HepG2 (cell line): ENCODE data around the gene KRT2. TPM values are rescaled to one million over a fixed set of nuclear protein-coding genes. Genes with fewer than 3 reads are reported as not detected.

Experiments
- ATAC-seq: fragments of 200-7000 bp; cut with Tn5 transposase; 3 replicates; pipeline ENCODE4 v1.9.1; 2020; ENCODE audit warnings: mild to moderate bottlenecking, moderate library complexity
- BruUV-seq: library from RNA; stranded (reverse); fragments of 400-500 nt; replicated peaks from 2 replicates; lab custom pipeline; 2021; lab: Mats Ljungman, UMichigan
- CTCF ChIA-PET: fragments of 300-600 bp; formaldehyde crosslinking; extraction: SDS; loops from one replicate; lab custom pipeline; 2021; ENCODE audit warnings: low total read pairs, inconsistent platforms, low intra/inter-chr PET ratio; lab: Yijun Ruan, JAX
- POLR2A ChIA-PET: fragments of 350-600 bp; sonication (Branson Sonifier 250); formaldehyde crosslinking; loops from one replicate; lab custom pipeline; 2020; ENCODE audit warnings: antibody characterized with exemption, inconsistent platforms; lab: Yijun Ruan, JAX
- DNase-seq: peaks from one replicate; pipeline ENCODE4 v3.0.0-alpha.2; 2015; ENCODE audit warnings: low spot score
- FAIRE-seq: peaks from 3 replicates; lab custom pipeline; 2011; peaks lifted over from hg19 to GRCh38; lab: Jason Lieb, UNC
- H2AFZ ChIP-seq: one replicate; pipeline ENCODE4 v1.6.1; 2011; ENCODE audit warnings: low read length, inconsistent platforms
- H3K27ac ChIP-seq: fragments of 300-600 bp; 3 replicates; pipeline ENCODE4 v1.8.0; 2011; ENCODE audit warnings: mixed run types, mild to moderate bottlenecking, mixed read lengths, low read length, inconsistent platforms; ENCODE audit not compliant: insufficient read depth; ENCODE audit errors: extremely low read length
- H3K27me3 ChIP-seq, 2 experiments: fragments of 200-600 bp in 1 of 2; 2 replicates in 1 of 2; 3 replicates in 1 of 2; pipeline versions ENCODE4 v1.6.0 to v1.8.0; 2011; ENCODE audit warnings: low read length in 2 of 2, mild to moderate bottlenecking in 2 of 2, moderate library complexity in 2 of 2, inconsistent platforms in 1 of 2; ENCODE audit not compliant: insufficient read depth in 2 of 2, control insufficient read depth in 1 of 2
- H3K36me3 ChIP-seq, 2 experiments: fragments of 200-600 bp in 1 of 2; replicated peaks in 1 of 2; 2 replicates in 1 of 2; 3 replicates in 1 of 2; pipeline versions ENCODE4 v1.5.1 to v1.8.0; 2011; ENCODE audit warnings: low read length in 2 of 2, inconsistent platforms in 1 of 2; ENCODE audit not compliant: insufficient read depth in 2 of 2, control insufficient read depth in 1 of 2
- H3K4me1 ChIP-seq: 2 replicates; pipeline ENCODE4 v1.5.1; 2012; ENCODE audit warnings: low read length, inconsistent platforms; ENCODE audit not compliant: insufficient read depth
- H3K4me2 ChIP-seq: 2 replicates; pipeline ENCODE4 v1.6.0; 2011; ENCODE audit warnings: low read depth, low read length, inconsistent platforms
- H3K4me3 ChIP-seq, 3 experiments: fragments of 200-600 bp in 1 of 3; sonication (generic), shearing (Covaris generic) in 1 of 3; replicated peaks in 1 of 3; 2 replicates each; pipeline ENCODE4 v1.5.1; 2011 to 2016; ENCODE audit warnings: low read length in 3 of 3, inconsistent platforms in 2 of 3, low read depth in 2 of 3, mild to moderate bottlenecking in 2 of 3, control low read depth in 1 of 3, mixed read lengths in 1 of 3; ENCODE audit not compliant: insufficient read depth in 1 of 3
- H3K79me2 ChIP-seq: one replicate; pipeline ENCODE4 v1.6.1; 2011; ENCODE audit warnings: low read length, inconsistent platforms; ENCODE audit not compliant: insufficient read depth
- H3K9ac ChIP-seq: 2 replicates; pipeline ENCODE4 v1.6.0; 2011; ENCODE audit warnings: mild to moderate bottlenecking, low read depth, low read length, inconsistent platforms; ENCODE audit not compliant: insufficient read depth
- H3K9me3 ChIP-seq: 2 replicates; pipeline ENCODE4 v1.5.1; 2012; ENCODE audit warnings: mild to moderate bottlenecking, low read length
- H4K20me1 ChIP-seq: 2 replicates; pipeline ENCODE4 v1.6.0; 2011; ENCODE audit warnings: inconsistent platforms, mild to moderate bottlenecking, low read length, moderate library complexity; ENCODE audit not compliant: insufficient read depth
- DR1 ChIP-seq: sonication (generic); formaldehyde crosslinking; IDR thresholded peaks from 2 replicates; pipeline ENCODE4 v1.8.0; 2021; ENCODE audit warnings: mild to moderate bottlenecking, missing genetic modification reagents, inconsistent platforms
- ELF4 ChIP-seq: sonication (generic); formaldehyde crosslinking; IDR thresholded peaks from 2 replicates; pipeline ENCODE4 v1.5.0; 2020; ENCODE audit warnings: missing genetic modification reagents, mild to moderate bottlenecking, moderate library complexity, borderline replicate concordance
- HNF4G ChIP-seq, 2 experiments: sonication (generic) in 1 of 2; formaldehyde crosslinking in 1 of 2; IDR thresholded peaks; 2 replicates each; pipeline versions ENCODE4 v1.4.0 to v1.6.1; 2011 to 2020; ENCODE audit warnings: borderline replicate concordance in 2 of 2, low read depth in 2 of 2, mild to moderate bottlenecking in 2 of 2, low read length in 1 of 2, missing genetic modification reagents in 1 of 2, moderate library complexity in 1 of 2
- HNRNPL ChIP-seq: fragments of 200-400 bp; formaldehyde crosslinking; IDR thresholded peaks from 2 replicates; pipeline ENCODE4 v1.6.1; 2017; ENCODE audit warnings: mild to moderate bottlenecking, low read depth, low read length
- JUN ChIP-seq: sonication (generic); formaldehyde crosslinking; IDR thresholded peaks from 2 replicates; pipeline ENCODE4 v1.4.0; 2020; ENCODE audit warnings: mild to moderate bottlenecking, missing genetic modification reagents
- KDM5B ChIP-seq: sonication (generic); formaldehyde crosslinking; IDR thresholded peaks from 2 replicates; pipeline ENCODE4 v1.4.0; 2020; ENCODE audit warnings: missing genetic modification reagents, mild to moderate bottlenecking, borderline replicate concordance
- MEF2D ChIP-seq: sonication (generic); formaldehyde crosslinking; IDR thresholded peaks from 2 replicates; pipeline ENCODE4 v1.5.1; 2020; ENCODE audit warnings: mild to moderate bottlenecking, missing genetic modification reagents
- NCOA5 ChIP-seq: sonication (generic); formaldehyde crosslinking; IDR thresholded peaks from 2 replicates; pipeline ENCODE4 v1.4.0; 2020; ENCODE audit warnings: missing genetic modification reagents
- PITX1 ChIP-seq: sonication (generic); formaldehyde crosslinking; IDR thresholded peaks from 2 replicates; pipeline ENCODE4 v1.5.1; 2020; ENCODE audit warnings: mild to moderate bottlenecking, missing genetic modification reagents
- TEAD3 ChIP-seq: optimal IDR thresholded peaks from 2 replicates; pipeline ENCODE3; 2016; ENCODE audit warnings: borderline replicate concordance
- ZNF207 ChIP-seq: fragments of 450-650 bp; IDR thresholded peaks from 2 replicates; pipeline ENCODE4 v1.6.1; 2016; ENCODE audit warnings: antibody characterized with exemption, borderline replicate concordance
- ZNF33A ChIP-seq: sonication (generic); formaldehyde crosslinking; IDR thresholded peaks from 2 replicates; pipeline ENCODE4 v1.5.1; 2020; ENCODE audit warnings: missing genetic modification reagents, mild to moderate bottlenecking, moderate library complexity, borderline replicate concordance
- ZNF777 ChIP-seq: sonication (generic); formaldehyde crosslinking; IDR thresholded peaks from 2 replicates; pipeline ENCODE4 v1.4.0; 2020; ENCODE audit warnings: missing genetic modification reagents
- ZXDC ChIP-seq: sonication (generic); formaldehyde crosslinking; IDR thresholded peaks from 2 replicates; pipeline ENCODE4 v1.5.0; 2020; ENCODE audit warnings: mild to moderate bottlenecking, missing genetic modification reagents
- WGBS: methylation state at CpG from one replicate; pipeline ENCODE4 v1.1.6; 2017; ENCODE audit warnings: low lambda C conversion rate; 5-methylcytosine and 5-hydroxymethylcytosine counted together
- in situ Hi-C: cut with HindIII; loops from 2 replicates; pipeline ENCODE4 v1.10.0; 2017; ENCODE audit warnings: low pct_unique_long_range_greater_than_20kb; ENCODE audit not compliant: extremely low pct_ligation_motif_present
- intact Hi-C: fragments of 100-400 bp; cut with micrococcal nuclease; formaldehyde crosslinking; loops from one replicate; pipeline ENCODE4 v1.10.0; 2022; ENCODE audit not compliant: unreplicated experiment
- polyA plus RNA-seq, 8 experiments: library from polyadenylated mRNA; depleted of rRNA in 3 of 8; stranded (reverse) in 7 of 8; unstranded in 1 of 8; fragments of >200 nt; fragmentation: Illumina TruSeq in 4 of 8; extraction: Trizol in 4 of 8; gene quantifications; 2 replicates each; pipeline versions ENCODE4 v1.2.1 to v1.2.3, GENCODE V29; 2011 to 2016; ENCODE audit warnings: low read depth in 4 of 8, missing spikeins in 1 of 8, mixed read lengths in 1 of 8; ENCODE audit not compliant: insufficient read depth in 1 of 8
- total RNA-seq, 5 experiments: library from RNA; depleted of rRNA; stranded (reverse); fragments of >200 nt; fragmentation: Illumina TruSeq; extraction: Trizol; gene quantifications; 2 replicates each; pipeline ENCODE4 v1.2.3, GENCODE V29; 2016; ENCODE audit warnings: low read depth in 1 of 5

KRT2 gene
- total and polyA plus RNA-seq, 2 of the 13 experiments (the other 11 are each of a cell fraction or from before 2014, with no cell fraction given) = not detected

GRCh38 chr12:52660934-52661499, 9.0 kb upstream of the KRT2 start:
- H3K4me3 ChIP-seq = no peak overlapping the region
- intact Hi-C loops (no loop called here), in situ Hi-C loops (no loop called here)
- no peaks in the 10 kb centered on the region for H3K36me3 ChIP-seq
- H2AFZ ChIP-seq = no peak overlapping the region
- ChIA-PET POLR2A (no interaction called here), CTCF (no interaction called here)
- H3K27me3 ChIP-seq = peaks cover 3 to 34% of the 10 kb centered on the region in 2 experiments; a peak in 4 of 5 replicates
- no peaks in the 10 kb centered on the region for H3K79me2 ChIP-seq
- H3K27ac ChIP-seq = no peak overlapping the region
- no peak overlapping the region for H3K4me2 ChIP-seq
- H3K4me1 ChIP-seq = no peaks in the 10 kb centered on the region
- FAIRE-seq (no peak), ATAC-seq (no peak), DNase-seq (no peak)
- no peaks in the 10 kb centered on the region for H3K9me3 ChIP-seq
- H3K9ac ChIP-seq = no peak overlapping the region
- TF ChIP-seq ELF4 (CRISPR knock-in tag) (no peak), ZNF777 (no peak), MEF2D (no peak), ZNF33A (CRISPR knock-in tag) (no peak)
- H4K20me1 ChIP-seq = no peaks in the 10 kb centered on the region
- 17% methylated on average over 3 of the region's 3 CpGs for WGBS
- no TSS peak for BruUV-seq

GRCh38 chr12:52659951-52660350, 7.9 kb upstream of the KRT2 start:
- DNase-seq (no peak), ATAC-seq (no peak), FAIRE-seq (no peak)
- CTCF ChIA-PET = no interaction called here
- H3K4me1 ChIP-seq = no peaks in the 10 kb centered on the region
- H3K27ac ChIP-seq = no peak overlapping the region
- intact Hi-C loops (no loop called here), in situ Hi-C loops (no loop called here)
- no peaks in the 10 kb centered on the region for H3K79me2 ChIP-seq
- H2AFZ ChIP-seq = no peak overlapping the region
- no peaks in the 10 kb centered on the region for H4K20me1 ChIP-seq
- 25% methylated on average over 4 of the region's 4 CpGs for WGBS
- TF ChIP-seq KDM5B (CRISPR knock-in tag) = no peak
- TF ChIP-seq PITX1 (CRISPR knock-in tag) = no peak
- no peak for TF ChIP-seq DR1
- no peak for TF ChIP-seq ZNF207
- TF ChIP-seq TEAD3 (CRISPR knock-in tag) = no peak
- no peak for TF ChIP-seq HNF4G (IDR thresholded peaks at IDR 0.05; ENCODE audit: borderline replicate concordance, low read depth, low read length)
- TF ChIP-seq HNF4G (CRISPR knock-in tag; IDR thresholded peaks at IDR 0.05; ENCODE audit: borderline replicate concordance, low read depth) = no peak
- TF ChIP-seq NCOA5 = no peak
- TF ChIP-seq JUN (CRISPR knock-in tag) = no peak
- no peak for TF ChIP-seq ZXDC (CRISPR knock-in tag)
- TF ChIP-seq HNRNPL = no peak
- H3K9ac ChIP-seq = no peak overlapping the region
- no peaks in the 10 kb centered on the region for H3K36me3 ChIP-seq
- no peaks in the 10 kb centered on the region for H3K9me3 ChIP-seq
- H3K27me3 ChIP-seq = peaks cover 3 to 34% of the 10 kb centered on the region in 2 experiments; a peak in 4 of 5 replicates
- BruUV-seq = no TSS peak
- no peak overlapping the region for H3K4me3 ChIP-seq
- POLR2A ChIA-PET = no interaction called here
- H3K4me2 ChIP-seq = no peak overlapping the region
